GM12875 (cell line): ENCODE data around the gene PRKCB.
A peak's percentile ranks its signal among the peaks of the same experiment; 100 is the strongest.

ENCODE experiments used
- H3K4me3 ChIP-seq: one replicate; pipeline ENCODE4 v1.5.1; 2011; ENCODE audit warnings: low read depth, low read length, control low read depth
- CTCF ChIP-seq: IDR thresholded peaks from 2 replicates; pipeline ENCODE4 v1.5.1; 2011; ENCODE audit warnings: low read depth, mild to moderate bottlenecking, control low read depth, inconsistent platforms, low read length, moderate library complexity, borderline replicate concordance; ENCODE audit not compliant: insufficient read depth

Gene PRKCB

DNA sequence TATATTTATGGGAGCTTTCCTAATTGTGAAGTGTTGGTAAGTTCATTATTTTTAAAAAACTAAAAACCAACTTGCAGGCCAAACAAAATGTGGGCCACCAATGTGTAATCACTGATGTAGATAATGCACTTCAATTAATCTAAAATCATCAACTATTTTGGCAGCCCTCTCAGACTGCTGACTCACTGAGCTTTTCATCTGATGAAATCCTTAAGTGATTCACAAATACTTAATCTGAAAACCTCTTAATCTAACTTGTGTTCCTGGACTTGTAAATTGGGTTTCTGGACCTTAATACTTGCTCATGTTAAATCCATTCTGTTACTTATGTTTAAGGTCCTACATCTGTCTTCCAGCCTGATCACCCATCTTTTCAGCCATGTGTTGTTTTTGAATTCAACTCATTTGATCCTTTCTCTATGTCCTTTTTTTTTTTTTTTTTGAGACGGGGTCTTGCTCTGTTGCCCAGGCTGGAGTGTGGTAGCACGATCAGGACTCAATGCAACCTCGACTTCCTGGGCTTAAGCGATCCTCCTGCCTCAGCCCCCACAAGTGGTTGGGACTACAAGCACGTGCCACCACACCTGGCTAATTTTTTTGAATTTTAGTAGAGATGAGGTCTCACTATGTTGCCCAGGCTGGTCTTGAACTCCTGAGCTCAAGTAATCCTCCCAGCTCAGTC, 39.0 kb downstream of the PRKCB start:
- H3K4me3 ChIP-seq, result no peak overlapping the region
- TF ChIP-seq CTCF, result no peak

DNA sequence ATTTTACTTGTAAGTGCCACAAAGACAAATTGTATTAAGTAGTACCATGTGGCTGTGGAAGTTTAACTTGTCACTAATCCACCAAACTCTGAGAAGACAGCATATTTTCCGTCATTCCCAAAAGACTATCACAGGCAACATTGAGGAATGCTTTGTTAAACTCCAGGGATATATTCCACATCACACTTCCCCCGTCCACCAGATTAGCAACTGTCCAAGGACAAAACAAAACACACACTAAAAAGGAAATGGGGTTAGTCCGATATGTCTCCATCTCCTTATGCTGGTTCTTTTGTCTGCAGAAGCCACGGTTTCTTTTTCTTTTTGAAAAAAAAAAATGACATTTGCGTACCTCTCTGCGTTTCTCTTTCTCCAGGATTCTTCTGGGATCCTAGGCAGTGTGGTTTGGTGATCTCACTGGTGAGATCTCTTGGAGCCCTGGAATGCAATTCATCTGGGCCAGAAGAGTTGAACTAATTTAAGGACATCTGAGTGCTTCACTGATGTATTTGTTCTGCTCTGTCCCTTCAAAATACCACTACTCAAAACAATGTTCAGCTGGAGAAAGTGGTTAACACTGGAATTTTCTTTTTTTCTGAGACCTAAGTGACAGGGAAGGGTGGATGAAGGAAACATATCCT, 40.6 kb downstream of the PRKCB start:
- no peak for TF ChIP-seq CTCF
- H3K4me3 ChIP-seq, result no peak overlapping the region

GRCh38 chr16:23877107-23878070, 41.6 kb downstream of the PRKCB start:
- peak; percentile 32; the same call in 1 of the 2 replicates for TF ChIP-seq CTCF
- H3K4me3 ChIP-seq, result no peak overlapping the region

DNA sequence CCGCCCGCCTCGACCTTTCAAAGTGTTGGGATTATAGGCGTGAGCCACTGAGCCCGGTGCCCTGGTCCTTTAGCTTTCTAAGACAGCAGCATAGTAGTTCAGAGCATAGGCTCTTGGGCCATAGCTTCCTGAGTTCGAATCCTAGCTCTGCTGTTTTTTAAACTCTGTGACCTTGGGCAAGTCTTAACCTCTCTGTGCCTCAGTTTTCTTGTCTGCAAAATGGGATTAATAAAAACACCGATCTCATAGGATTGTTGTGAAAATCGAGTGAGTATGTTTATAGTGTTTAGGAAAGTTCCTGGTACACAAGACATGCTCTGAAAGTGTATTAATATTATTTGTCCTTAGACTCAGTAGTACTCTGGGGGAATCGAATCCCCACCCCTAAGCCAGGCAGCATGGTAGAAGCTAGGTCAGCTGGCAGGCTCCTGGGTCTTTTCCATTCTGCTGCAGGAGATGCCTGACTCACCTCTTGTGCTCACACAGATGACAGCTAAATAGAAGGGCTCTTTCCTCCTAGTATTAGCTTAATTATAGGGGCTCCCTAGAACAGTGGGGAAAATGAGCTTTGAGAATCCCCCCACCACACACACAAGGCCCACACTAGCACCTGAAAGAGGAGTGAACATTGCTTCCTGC, 44.1 kb downstream of the PRKCB start:
- no peak for TF ChIP-seq CTCF
- no peak overlapping the region for H3K4me3 ChIP-seq

DNA sequence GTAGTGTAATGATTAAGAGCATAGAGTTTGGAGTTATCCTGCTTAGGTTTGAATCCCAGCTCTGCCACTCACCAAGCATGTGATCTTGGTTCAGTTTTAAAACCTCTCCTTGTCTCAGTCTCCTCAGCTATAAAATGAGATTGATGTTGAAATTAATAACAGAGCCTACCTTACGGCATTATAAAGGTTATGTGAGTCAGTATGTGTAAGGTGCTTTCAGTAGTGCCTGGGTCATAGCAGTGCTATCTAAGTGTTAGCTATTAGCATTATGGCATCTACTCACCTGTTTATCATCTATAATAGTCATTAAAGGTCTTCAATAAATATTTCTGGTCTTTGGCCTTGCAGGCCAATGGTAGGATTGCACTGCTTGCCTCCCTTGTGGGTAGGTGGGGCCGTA, 53.4 kb downstream of the PRKCB start:
- TF ChIP-seq CTCF, result no peak
- H3K4me3 ChIP-seq, result no peak overlapping the region

DNA sequence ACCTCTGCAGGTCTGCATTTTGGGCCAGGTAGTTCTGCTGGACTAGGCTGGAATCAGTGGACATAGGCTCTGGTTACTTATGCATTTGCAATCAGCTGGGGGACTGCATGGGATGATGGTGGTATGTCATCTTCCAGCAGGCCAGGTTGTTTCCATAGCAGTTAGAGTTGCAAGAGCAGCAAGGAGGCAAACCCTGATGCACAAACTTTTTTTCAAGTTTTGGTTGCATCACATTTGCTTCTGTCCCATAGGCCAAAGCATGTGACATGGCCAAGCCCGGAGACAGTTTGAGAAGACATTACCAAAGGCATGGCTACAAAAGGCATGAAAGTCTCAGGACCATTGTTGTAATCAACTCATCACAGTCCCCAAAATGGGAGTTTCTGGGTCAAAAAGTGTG, 58.2 kb downstream of the PRKCB start:
- no peak for TF ChIP-seq CTCF
- H3K4me3 ChIP-seq, result no peak overlapping the region
